Keratinocyte (primary cell): ENCODE measurements around the gene RERE. TPM values are rescaled to one million over a fixed set of nuclear protein-coding genes. Genes with fewer than 3 reads are reported as not detected.

Experiments used
- DNase-seq: peaks from one replicate; pipeline ENCODE4 v3.0.0-alpha.2; 2011; ENCODE audit warnings: low read depth, missing footprints, low spot score
- FAIRE-seq: peaks from 2 replicates; lab custom pipeline; 2011; peaks lifted over from hg19 to GRCh38; lab: Jason Lieb, UNC
- H2AFZ ChIP-seq: 2 replicates; pipeline ENCODE4 v1.6.0; 2012; ENCODE audit warnings: low read length, control low read depth, inconsistent platforms; ENCODE audit not compliant: control insufficient read depth
- H3K27ac ChIP-seq: 2 replicates; pipeline ENCODE4 v1.5.1; 2011; ENCODE audit warnings: low read length; ENCODE audit not compliant: control insufficient read depth, insufficient read depth
- H3K27me3 ChIP-seq: 3 replicates; pipeline ENCODE4 v1.6.0; 2011; ENCODE audit warnings: low read length; ENCODE audit not compliant: control insufficient read depth, insufficient read depth; ENCODE audit errors: extremely low read depth
- H3K36me3 ChIP-seq, 2 experiments: 2 replicates in 1 of 2; 3 replicates in 1 of 2; pipeline ENCODE4 v1.5.1; 2011; ENCODE audit warnings: low read length in 2 of 2, mild to moderate bottlenecking in 1 of 2; ENCODE audit not compliant: control insufficient read depth in 2 of 2, insufficient read depth in 2 of 2; ENCODE audit errors: extremely low read depth in 1 of 2
- H3K4me1 ChIP-seq: 3 replicates; pipeline ENCODE4 v1.5.1; 2011; ENCODE audit warnings: low read length; ENCODE audit not compliant: control insufficient read depth, insufficient read depth; ENCODE audit errors: extremely low read depth
- H3K4me2 ChIP-seq: 3 replicates; pipeline ENCODE4 v1.6.0; 2011; ENCODE audit warnings: low read depth, low read length; ENCODE audit not compliant: control insufficient read depth, insufficient read depth; ENCODE audit errors: extremely low read depth
- H3K4me3 ChIP-seq, 3 experiments: fragments of 200-600 bp in 1 of 3; sonication (generic) in 1 of 3; 2 replicates in 2 of 3; 3 replicates in 1 of 3; pipeline ENCODE4 v1.5.1; 2011 to 2016; ENCODE audit warnings: low read length in 3 of 3, mild to moderate bottlenecking in 3 of 3, control low read depth in 2 of 3, inconsistent platforms in 1 of 3, low read depth in 1 of 3, mixed read lengths in 1 of 3, mixed run types in 1 of 3, moderate library complexity in 1 of 3; ENCODE audit not compliant: control insufficient read depth in 2 of 3, insufficient read depth in 2 of 3; ENCODE audit errors: extremely low read depth in 1 of 3
- H3K79me2 ChIP-seq: 2 replicates; pipeline ENCODE4 v1.6.0; 2012; ENCODE audit warnings: low read length; ENCODE audit not compliant: control insufficient read depth, insufficient read depth
- H3K9ac ChIP-seq: 3 replicates; pipeline ENCODE4 v1.6.0; 2011; ENCODE audit warnings: low read length; ENCODE audit not compliant: control insufficient read depth, insufficient read depth; ENCODE audit errors: extremely low read depth
- H3K9me1 ChIP-seq: 3 replicates; pipeline ENCODE4 v1.6.0; 2011; ENCODE audit warnings: low read length; ENCODE audit not compliant: control insufficient read depth, insufficient read depth; ENCODE audit errors: extremely low read depth
- H3K9me3 ChIP-seq: 2 replicates; pipeline ENCODE4 v1.5.1; 2012; ENCODE audit warnings: low read depth, low read length; ENCODE audit not compliant: control insufficient read depth
- H4K20me1 ChIP-seq: 3 replicates; pipeline ENCODE4 v1.6.0; 2011; ENCODE audit warnings: low read length; ENCODE audit not compliant: control insufficient read depth, insufficient read depth; ENCODE audit errors: extremely low read depth
- EZH2 ChIP-seq: IDR thresholded peaks from one replicate; pipeline ENCODE4 v1.6.1; 2012; ENCODE audit warnings: inconsistent platforms, mild to moderate bottlenecking, low read length, moderate library complexity
- dilution Hi-C: fragments of 300-500 bp; cut with MboI; formaldehyde crosslinking; loops from one replicate; pipeline ENCODE4 v1.7.0; 2020; ENCODE audit warnings: low sequenced_read_pairs; ENCODE audit not compliant: extremely low pct_ligation_motif_present
- polyA plus RNA-seq, 5 experiments: library from polyadenylated mRNA; depleted of rRNA in 3 of 5; stranded (reverse) in 3 of 5; stranded (forward) in 1 of 5; unstranded in 1 of 5; fragments of >200 nt; gene quantifications; 1 replicate in 1 of 5; 2 replicates in 3 of 5; 3 replicates in 1 of 5; pipeline versions ENCODE4 v1.2.1 to v1.2.3, GENCODE V29; 2011 to 2012; ENCODE audit warnings: missing spikeins in 2 of 5, low read depth in 1 of 5, low replicate concordance in 1 of 5
- TF ChIP-seq, protein P1 (sequence below), 3 experiments: IDR thresholded peaks in 1 of 3; conservative IDR thresholded peaks in 1 of 3; optimal IDR thresholded peaks in 1 of 3; 2 replicates in 2 of 3; 3 replicates in 1 of 3; pipeline versions ENCODE3 to v1.5.1; 2011; ENCODE audit warnings: low read length in 3 of 3, mild to moderate bottlenecking in 3 of 3, moderate library complexity in 2 of 3, control low read depth in 1 of 3, inconsistent platforms in 1 of 3; ENCODE audit not compliant: insufficient read depth in 2 of 3; ENCODE audit errors: extremely low read depth in 1 of 3

The RERE gene
- polyA plus RNA-seq, 1 donor (not counting 4 experiments of a cell fraction or from before 2014, with no cell fraction given): 3.8 TPM

DNA sequence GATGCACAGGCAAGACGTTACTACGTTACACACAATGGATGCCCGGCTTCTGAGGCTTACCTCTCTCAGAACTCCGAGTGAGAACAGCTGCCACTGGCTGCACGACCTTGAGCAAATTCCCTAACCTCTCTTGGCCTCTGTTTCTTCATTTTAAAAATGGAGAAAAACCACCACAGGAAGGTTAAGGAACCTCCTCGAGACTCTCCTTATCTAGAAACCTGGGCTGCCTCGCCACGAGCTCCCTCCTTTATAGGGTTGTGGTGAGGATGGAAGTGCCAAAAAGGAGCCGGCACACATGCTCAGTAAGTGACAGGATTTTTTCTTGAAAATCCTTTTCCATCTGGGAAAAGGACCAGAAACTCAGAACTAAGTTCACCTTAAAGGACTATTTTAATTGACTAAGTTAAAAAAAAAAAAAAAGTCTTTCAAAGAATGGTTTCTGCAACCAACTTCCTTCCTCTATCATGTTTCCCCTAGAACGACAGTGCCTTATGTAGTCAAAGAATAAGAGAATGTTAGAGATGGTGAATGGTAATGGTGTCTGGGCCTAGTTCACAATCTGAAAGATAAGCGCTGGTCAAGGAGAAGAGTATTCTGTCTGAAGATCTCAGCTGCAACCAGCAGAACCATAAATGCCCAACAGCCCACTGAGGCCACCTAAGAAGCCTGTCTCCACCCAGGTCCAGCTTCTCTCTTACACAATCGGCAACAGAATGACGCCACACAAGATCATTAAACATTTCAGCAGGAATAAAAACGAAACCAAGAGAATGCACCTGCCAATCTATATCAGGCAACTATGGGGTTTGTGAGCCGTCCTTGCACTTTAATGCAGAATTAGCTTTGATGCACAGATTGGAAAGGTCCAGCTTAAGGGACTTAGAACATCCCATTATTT is 434.6 kb downstream of the RERE start:
- Histone ChIP-seq H3K4me1 (peaks cover 14% of the 10 kb centered on the region), H2AFZ (no peak overlapping the region), H3K79me2 (peaks cover 19% of the 10 kb centered on the region), H3K27me3 (no peaks in the 10 kb centered on the region), H3K9ac (no peak overlapping the region), H3K4me2 (no peak overlapping the region), H3K9me3 (no peaks in the 10 kb centered on the region), H3K27ac (no peak overlapping the region), H3K9me1 (peaks cover 4% of the 10 kb centered on the region), H3K4me3 (no peak overlapping the region), H3K36me3 (peaks cover 0 to 5% of the 10 kb centered on the region in 2 experiments), H4K20me1 (no peaks in the 10 kb centered on the region)
- DNase-seq: no peak
- FAIRE-seq: no peak
- dilution Hi-C loops: no loop called here
- no peak for TF ChIP-seq EZH2
- TF ChIP-seq, protein P1, sequence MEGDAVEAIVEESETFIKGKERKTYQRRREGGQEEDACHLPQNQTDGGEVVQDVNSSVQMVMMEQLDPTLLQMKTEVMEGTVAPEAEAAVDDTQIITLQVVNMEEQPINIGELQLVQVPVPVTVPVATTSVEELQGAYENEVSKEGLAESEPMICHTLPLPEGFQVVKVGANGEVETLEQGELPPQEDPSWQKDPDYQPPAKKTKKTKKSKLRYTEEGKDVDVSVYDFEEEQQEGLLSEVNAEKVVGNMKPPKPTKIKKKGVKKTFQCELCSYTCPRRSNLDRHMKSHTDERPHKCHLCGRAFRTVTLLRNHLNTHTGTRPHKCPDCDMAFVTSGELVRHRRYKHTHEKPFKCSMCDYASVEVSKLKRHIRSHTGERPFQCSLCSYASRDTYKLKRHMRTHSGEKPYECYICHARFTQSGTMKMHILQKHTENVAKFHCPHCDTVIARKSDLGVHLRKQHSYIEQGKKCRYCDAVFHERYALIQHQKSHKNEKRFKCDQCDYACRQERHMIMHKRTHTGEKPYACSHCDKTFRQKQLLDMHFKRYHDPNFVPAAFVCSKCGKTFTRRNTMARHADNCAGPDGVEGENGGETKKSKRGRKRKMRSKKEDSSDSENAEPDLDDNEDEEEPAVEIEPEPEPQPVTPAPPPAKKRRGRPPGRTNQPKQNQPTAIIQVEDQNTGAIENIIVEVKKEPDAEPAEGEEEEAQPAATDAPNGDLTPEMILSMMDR (optimal IDR thresholded peaks at IDR 0.05 in 1 of 3, IDR thresholded peaks at IDR 0.05 in 1 of 3, conservative IDR thresholded peaks at IDR 0.05 in 1 of 3; ENCODE audit: extremely low read depth in 1 of 3, insufficient read depth in 2 of 3, low read length in 3 of 3): no peak

DNA sequence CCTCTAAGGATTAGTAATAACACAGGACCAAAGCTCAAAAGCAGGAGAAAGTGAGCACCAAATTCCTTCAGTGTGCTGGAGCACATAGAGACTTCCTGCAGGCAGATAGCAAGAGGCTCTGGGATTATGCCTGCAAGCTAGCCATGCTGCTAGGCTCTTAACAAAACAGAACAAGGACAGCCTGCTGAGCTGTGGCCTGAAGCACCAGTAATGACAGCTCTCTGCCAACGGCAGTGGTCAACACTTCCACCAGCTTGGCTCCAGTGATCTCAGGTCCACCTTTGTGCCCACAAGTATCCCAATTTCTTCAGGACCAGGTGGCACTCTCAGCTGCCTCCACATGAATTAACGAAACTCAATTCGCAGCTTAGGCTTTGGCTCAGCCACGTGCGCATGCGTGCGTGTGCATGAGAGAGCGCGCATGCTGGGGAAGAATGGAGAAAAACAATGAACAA is 435.4 kb downstream of the RERE start:
- Histone ChIP-seq H3K79me2 (peaks cover 17% of the 10 kb centered on the region), H3K4me3 (no peak overlapping the region), H3K9me1 (peaks cover 4% of the 10 kb centered on the region), H4K20me1 (no peaks in the 10 kb centered on the region), H3K9ac (no peak overlapping the region), H3K4me2 (peak overlapping the region; percentile 53), H3K9me3 (no peaks in the 10 kb centered on the region), H3K27ac (peak overlapping the region; percentile 11), H3K4me1 (peaks cover 14% of the 10 kb centered on the region), H3K36me3 (peaks cover 0 to 5% of the 10 kb centered on the region in 2 experiments), H3K27me3 (no peaks in the 10 kb centered on the region), H2AFZ (no peak overlapping the region)
- dilution Hi-C loops: no loop called here
- FAIRE-seq (peak; percentile 82), DNase-seq (no peak)
- TF ChIP-seq EZH2: no peak
- TF ChIP-seq, protein P1 (optimal IDR thresholded peaks at IDR 0.05 in 1 of 3, IDR thresholded peaks at IDR 0.05 in 1 of 3, conservative IDR thresholded peaks at IDR 0.05 in 1 of 3; ENCODE audit: extremely low read depth in 1 of 3, insufficient read depth in 2 of 3, low read length in 3 of 3): no peak
